Endothelial cell of umbilical vein (primary cell): ENCODE results near the gene TBC1D4. TPM values are rescaled to one million over a fixed set of nuclear protein-coding genes. Genes with fewer than 3 reads are reported as not detected.

Experiments
- BruUV-seq: library from RNA; stranded (reverse); fragments of 400-500 nt; replicated peaks from 2 replicates; lab custom pipeline; 2021; lab: Mats Ljungman, UMichigan
- CTCF ChIA-PET: fragments of 300-600, 350-600 bp; sonication (Branson Sonifier 250); formaldehyde crosslinking; loops from one replicate; lab custom pipeline; 2021; ENCODE audit warnings: antibody characterized with exemption, inconsistent platforms; lab: Charles Lee
- POLR2A ChIA-PET: fragments of 300-600, 350-600 bp; sonication (Branson Sonifier 250); formaldehyde crosslinking; loops from one replicate; lab custom pipeline; 2021; ENCODE audit warnings: antibody characterized with exemption, inconsistent platforms; lab: Charles Lee
- DNase-seq: peaks from one replicate; pipeline ENCODE4 v3.0.0-alpha.2; 2011; ENCODE audit warnings: low read depth, low spot score
- FAIRE-seq: peaks from 2 replicates; lab custom pipeline; 2011; peaks lifted over from hg19 to GRCh38; lab: Jason Lieb, UNC
- H2AFZ ChIP-seq: 2 replicates; pipeline ENCODE4 v1.6.0; 2012; ENCODE audit warnings: low read depth, low read length, control low read depth, inconsistent platforms
- H3K27ac ChIP-seq: 2 replicates; pipeline ENCODE4 v1.5.1; 2011; ENCODE audit warnings: low read depth, mild to moderate bottlenecking, control low read depth, low read length, moderate library complexity; ENCODE audit not compliant: insufficient read depth
- H3K27me3 ChIP-seq, 2 experiments: 2 replicates each; pipeline versions ENCODE4 v1.6.0 to v1.6.1; 2011; ENCODE audit warnings: low read length in 2 of 2, mixed read lengths in 1 of 2; ENCODE audit not compliant: control insufficient read depth in 2 of 2, insufficient read depth in 2 of 2
- H3K36me3 ChIP-seq, 2 experiments: 2 replicates in 1 of 2; 3 replicates in 1 of 2; pipeline ENCODE4 v1.5.1; 2011; ENCODE audit warnings: low read length in 2 of 2, mild to moderate bottlenecking in 1 of 2, moderate library complexity in 1 of 2; ENCODE audit not compliant: control insufficient read depth in 2 of 2, insufficient read depth in 2 of 2; ENCODE audit errors: extremely low read depth in 1 of 2
- H3K4me1 ChIP-seq: 3 replicates; pipeline ENCODE4 v1.5.1; 2011; ENCODE audit warnings: mild to moderate bottlenecking, low read length; ENCODE audit not compliant: control insufficient read depth, insufficient read depth; ENCODE audit errors: extremely low read depth
- H3K4me2 ChIP-seq: 2 replicates; pipeline ENCODE4 v1.6.1; 2011; ENCODE audit warnings: low read length, control low read depth, mixed read lengths; ENCODE audit not compliant: insufficient read depth
- H3K4me3 ChIP-seq, 3 experiments: fragments of 200-600 bp in 1 of 3; sonication (generic), shearing (Covaris generic) in 1 of 3; replicated peaks in 1 of 3; 2 replicates each; pipeline ENCODE4 v1.5.1; 2011 to 2016; ENCODE audit warnings: control low read depth in 3 of 3, low read length in 3 of 3, mild to moderate bottlenecking in 2 of 3, inconsistent platforms in 1 of 3, low read depth in 1 of 3, moderate library complexity in 1 of 3; ENCODE audit not compliant: insufficient read depth in 1 of 3
- H3K79me2 ChIP-seq: 2 replicates; pipeline ENCODE4 v1.6.0; 2012; ENCODE audit warnings: low read length, inconsistent platforms; ENCODE audit not compliant: control insufficient read depth, insufficient read depth
- H3K9ac ChIP-seq: replicated peaks from 2 replicates; pipeline ENCODE3; 2011; ENCODE audit warnings: low read length, control low read depth; ENCODE audit not compliant: insufficient read depth; ENCODE audit errors: extremely low read depth
- H3K9me1 ChIP-seq: replicated peaks from 3 replicates; pipeline ENCODE4 v1.6.0; 2011; ENCODE audit warnings: mild to moderate bottlenecking, low read length; ENCODE audit not compliant: control insufficient read depth, insufficient read depth; ENCODE audit errors: extremely low read depth
- H3K9me3 ChIP-seq: replicated peaks from 2 replicates; pipeline ENCODE4 v1.5.1; 2012; ENCODE audit warnings: low read length, inconsistent platforms; ENCODE audit not compliant: control insufficient read depth, insufficient read depth
- H4K20me1 ChIP-seq: replicated peaks from 2 replicates; pipeline ENCODE3; 2011; ENCODE audit warnings: mild to moderate bottlenecking, low read length; ENCODE audit not compliant: control insufficient read depth, insufficient read depth; ENCODE audit errors: extremely low read depth
- EZH2 ChIP-seq: IDR thresholded peaks from 2 replicates; pipeline ENCODE4 v1.6.1; 2012; ENCODE audit warnings: borderline replicate concordance, low read depth, mild to moderate bottlenecking, moderate library complexity, low read length, inconsistent platforms; ENCODE audit not compliant: severe bottlenecking
- FOS ChIP-seq: IDR thresholded peaks from 2 replicates; pipeline ENCODE4 v1.6.1; 2011; ENCODE audit warnings: mild to moderate bottlenecking, low read length, moderate library complexity, borderline replicate concordance; ENCODE audit not compliant: insufficient read depth
- GATA2 ChIP-seq: IDR thresholded peaks from 2 replicates; pipeline ENCODE4 v1.7.0; 2011; ENCODE audit warnings: low read depth, mild to moderate bottlenecking, moderate library complexity, mixed read lengths, low read length; ENCODE audit not compliant: insufficient read length, insufficient read depth
- JUN ChIP-seq: IDR thresholded peaks from 2 replicates; pipeline ENCODE4 v1.6.1; 2011; ENCODE audit warnings: borderline replicate concordance, low read depth; ENCODE audit not compliant: insufficient read length, insufficient read depth
- MYC ChIP-seq: IDR thresholded peaks from one replicate; pipeline ENCODE4 v1.6.1; 2011; ENCODE audit warnings: mild to moderate bottlenecking, low read depth, low read length
- POLR2A ChIP-seq: IDR thresholded peaks from 2 replicates; pipeline ENCODE4 v1.6.1; 2012; ENCODE audit warnings: low read depth, mild to moderate bottlenecking, control low read depth, low read length
- POLR2AphosphoS5 ChIP-seq: IDR thresholded peaks from 2 replicates; pipeline ENCODE4 v1.6.1; 2012; ENCODE audit warnings: low read depth, mild to moderate bottlenecking, control low read depth, low read length, moderate library complexity; ENCODE audit not compliant: insufficient read depth
- dilution Hi-C: fragments of 300-500 bp; cut with MboI; formaldehyde crosslinking; loops from one replicate; pipeline ENCODE4 v1.15.0; 2019; ENCODE audit warnings: low sequenced_read_pairs; ENCODE audit not compliant: extremely low pct_ligation_motif_present
- intact Hi-C: fragments of 100-400 bp; cut with micrococcal nuclease; formaldehyde crosslinking; loops from one replicate; pipeline ENCODE4 v1.10.0; 2022
- polyA plus RNA-seq, 4 experiments: library from polyadenylated mRNA; depleted of rRNA in 3 of 4; stranded (reverse) in 3 of 4; unstranded in 1 of 4; fragments of >200 nt; gene quantifications; 2 replicates each; pipeline versions ENCODE4 v1.2.1 to v1.2.3, GENCODE V29; 2011 to 2012; ENCODE audit warnings: missing spikeins in 1 of 4
- total RNA-seq: library from RNA; stranded (reverse); gene quantifications from 2 replicates; pipeline ENCODE4 v1.2.3, GENCODE V29; 2021
- TF ChIP-seq, protein P1 (sequence below): IDR thresholded peaks from 2 replicates; pipeline ENCODE4 v1.6.1; 2011; ENCODE audit not compliant: insufficient read depth, insufficient read length
- TF ChIP-seq, protein P2 (sequence below), 2 donors: IDR thresholded peaks; 1 replicate in 1 of 2; 2 replicates in 1 of 2; pipeline ENCODE4 v1.5.1; 2011; ENCODE audit warnings: low read length in 2 of 2, mild to moderate bottlenecking in 2 of 2, moderate library complexity in 2 of 2, control low read depth in 1 of 2, inconsistent platforms in 1 of 2, low read depth in 1 of 2; ENCODE audit not compliant: insufficient read depth in 1 of 2; ENCODE audit errors: extremely low read depth in 1 of 2

Gene TBC1D4
- total and polyA plus RNA-seq, 2 donors (not counting 3 experiments of a cell fraction or from before 2014, with no cell fraction given), result 58.3 to 81.0 TPM

DNA sequence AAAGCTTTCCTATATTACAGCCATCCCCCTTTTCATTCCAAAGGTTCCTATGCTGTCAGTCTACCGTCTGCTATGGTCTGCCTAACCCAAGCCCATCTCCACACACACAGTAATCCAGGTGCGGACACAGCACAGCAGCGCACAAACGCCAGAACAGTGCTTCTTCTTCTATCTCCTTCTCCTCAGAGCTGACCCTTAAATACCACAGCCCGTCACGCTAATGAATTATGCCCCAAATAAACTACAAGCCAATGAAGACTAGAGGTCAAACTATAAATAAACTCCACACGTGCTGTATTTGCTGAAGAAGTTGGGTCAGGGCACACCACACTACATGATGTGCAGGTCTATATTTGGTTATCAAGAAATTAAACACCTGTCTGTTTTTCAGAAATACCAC lies 71.8 kb downstream of the TBC1D4 start:
- CTCF ChIA-PET, result interaction anchor here (1.3 kb wide), 1 partner anchor 9 kb away, joined by 3 read pairs; no protein-coding TSS in a partner anchor
- Histone ChIP-seq H3K36me3 (no peaks in the 10 kb centered on the region), H3K9me3 (no peaks in the 10 kb centered on the region), H3K27ac (no peak overlapping the region), H4K20me1 (no peaks in the 10 kb centered on the region), H3K4me3 (no peak overlapping the region), H3K79me2 (peaks cover 6% of the 10 kb centered on the region), H3K9ac (no peak overlapping the region), H3K4me1 (no peaks in the 10 kb centered on the region), H3K4me2 (no peak overlapping the region), H2AFZ (no peak overlapping the region), H3K9me1 (no peaks in the 10 kb centered on the region), H3K27me3 (no peaks in the 10 kb centered on the region)
- BruUV-seq, result no TSS peak
- FAIRE-seq, result no peak
- dilution Hi-C loops, result no loop called here
- TF ChIP-seq, protein P1, sequence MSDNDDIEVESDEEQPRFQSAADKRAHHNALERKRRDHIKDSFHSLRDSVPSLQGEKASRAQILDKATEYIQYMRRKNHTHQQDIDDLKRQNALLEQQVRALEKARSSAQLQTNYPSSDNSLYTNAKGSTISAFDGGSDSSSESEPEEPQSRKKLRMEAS, result no peak
- no peak for TF ChIP-seq JUN
- TF ChIP-seq POLR2A, result no peak
- TF ChIP-seq GATA2, result no peak
- no peak for TF ChIP-seq MYC
- TF ChIP-seq, protein P2, sequence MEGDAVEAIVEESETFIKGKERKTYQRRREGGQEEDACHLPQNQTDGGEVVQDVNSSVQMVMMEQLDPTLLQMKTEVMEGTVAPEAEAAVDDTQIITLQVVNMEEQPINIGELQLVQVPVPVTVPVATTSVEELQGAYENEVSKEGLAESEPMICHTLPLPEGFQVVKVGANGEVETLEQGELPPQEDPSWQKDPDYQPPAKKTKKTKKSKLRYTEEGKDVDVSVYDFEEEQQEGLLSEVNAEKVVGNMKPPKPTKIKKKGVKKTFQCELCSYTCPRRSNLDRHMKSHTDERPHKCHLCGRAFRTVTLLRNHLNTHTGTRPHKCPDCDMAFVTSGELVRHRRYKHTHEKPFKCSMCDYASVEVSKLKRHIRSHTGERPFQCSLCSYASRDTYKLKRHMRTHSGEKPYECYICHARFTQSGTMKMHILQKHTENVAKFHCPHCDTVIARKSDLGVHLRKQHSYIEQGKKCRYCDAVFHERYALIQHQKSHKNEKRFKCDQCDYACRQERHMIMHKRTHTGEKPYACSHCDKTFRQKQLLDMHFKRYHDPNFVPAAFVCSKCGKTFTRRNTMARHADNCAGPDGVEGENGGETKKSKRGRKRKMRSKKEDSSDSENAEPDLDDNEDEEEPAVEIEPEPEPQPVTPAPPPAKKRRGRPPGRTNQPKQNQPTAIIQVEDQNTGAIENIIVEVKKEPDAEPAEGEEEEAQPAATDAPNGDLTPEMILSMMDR (IDR thresholded peaks at IDR 0.05; ENCODE audit: extremely low read depth in 1 of 2, insufficient read depth in 1 of 2, low read depth in 1 of 2, low read length in 2 of 2), result no peak
- TF ChIP-seq POLR2AphosphoS5, result no peak
- no peak for TF ChIP-seq FOS
- TF ChIP-seq EZH2, result no peak
- POLR2A ChIA-PET, result no interaction called here
- no peak for DNase-seq
- intact Hi-C loops, result no loop called here
